Measurements from ENCODE around the gene ZNF12.
"Not testable (repeated sequence)": the region's sequence is repeated elsewhere in the genome, so short reads cannot be mapped to it uniquely, and the experiment has no call there.

ZNF12 gene

DNA sequence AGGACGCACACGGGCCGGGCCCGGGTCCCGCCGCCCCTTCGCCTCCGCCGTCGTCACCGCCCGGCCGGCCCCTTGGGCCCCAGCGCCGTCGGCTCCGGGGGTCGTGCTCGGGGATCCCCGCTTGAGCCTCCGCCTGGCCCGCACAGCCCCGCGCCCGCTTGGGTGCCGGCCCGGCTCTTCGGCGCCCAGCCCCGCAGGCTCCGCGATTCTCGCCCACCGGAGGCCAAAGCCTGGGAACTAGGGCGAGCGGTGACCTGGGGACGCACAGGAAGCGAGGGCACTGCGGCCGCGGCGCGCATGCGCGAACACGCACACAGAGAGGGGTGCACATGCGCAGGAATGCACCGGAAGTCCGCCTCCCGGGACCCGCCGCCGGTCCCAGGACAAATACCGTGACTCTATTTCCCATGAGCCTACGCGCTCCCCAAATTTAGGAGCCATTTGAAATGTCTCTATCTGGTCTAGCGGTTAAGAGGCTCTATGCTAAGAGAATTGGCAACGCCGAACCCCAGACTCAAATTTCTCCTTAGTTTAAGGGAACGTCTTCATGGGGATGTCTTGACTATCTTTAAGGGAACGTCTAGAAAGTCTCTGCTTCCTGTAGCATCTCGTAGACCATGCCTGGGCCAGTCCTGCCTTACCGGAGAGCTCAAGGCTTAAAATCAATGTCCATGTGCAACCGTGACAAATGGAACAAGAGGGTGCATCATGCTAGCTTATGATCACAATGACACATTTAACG is at the start of gene ZNF12:
Gene ZNF12 (minus strand): TSS at position 282 of the 742 bp plus-strand sequence. CDS start 1,774 bp downstream, outside the sequence.
- peak; percentile 95 for DNase-seq

GRCh38 chr7:6753964-6754363 is 47.2 kb upstream of the ZNF12 start, which contains the start of gene RSPH10B2:
Gene RSPH10B2 (plus strand): TSS chr7:6754103. CDS start chr7:6757678, 3,575 bp downstream.
- not testable (repeated sequence) for DNase-seq

DNA sequence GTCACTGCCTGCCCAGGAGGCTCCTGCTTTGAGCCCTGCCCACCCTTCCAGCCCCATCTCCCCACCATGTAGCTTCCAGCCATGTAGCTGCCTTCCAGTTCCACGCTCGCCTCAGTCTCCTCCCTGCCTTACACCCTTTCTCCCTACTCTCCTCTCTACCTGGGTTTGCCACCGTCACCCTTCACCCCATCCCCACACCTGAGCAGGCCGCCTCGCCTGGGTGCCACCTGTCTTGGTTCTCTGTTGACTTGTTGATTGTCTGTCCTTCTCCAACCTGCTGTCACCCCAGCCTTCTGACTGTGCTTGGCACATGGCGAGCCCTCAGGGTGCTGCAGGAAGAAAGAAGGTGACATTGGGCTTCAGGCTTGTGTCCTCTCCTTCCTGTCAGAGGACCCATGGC is 43.4 kb upstream of the ZNF12 start:
- not testable (repeated sequence) for DNase-seq

GRCh38 chr7:6749335-6749734 is 42.6 kb upstream of the ZNF12 start:
- not testable (repeated sequence) for DNase-seq

DNA sequence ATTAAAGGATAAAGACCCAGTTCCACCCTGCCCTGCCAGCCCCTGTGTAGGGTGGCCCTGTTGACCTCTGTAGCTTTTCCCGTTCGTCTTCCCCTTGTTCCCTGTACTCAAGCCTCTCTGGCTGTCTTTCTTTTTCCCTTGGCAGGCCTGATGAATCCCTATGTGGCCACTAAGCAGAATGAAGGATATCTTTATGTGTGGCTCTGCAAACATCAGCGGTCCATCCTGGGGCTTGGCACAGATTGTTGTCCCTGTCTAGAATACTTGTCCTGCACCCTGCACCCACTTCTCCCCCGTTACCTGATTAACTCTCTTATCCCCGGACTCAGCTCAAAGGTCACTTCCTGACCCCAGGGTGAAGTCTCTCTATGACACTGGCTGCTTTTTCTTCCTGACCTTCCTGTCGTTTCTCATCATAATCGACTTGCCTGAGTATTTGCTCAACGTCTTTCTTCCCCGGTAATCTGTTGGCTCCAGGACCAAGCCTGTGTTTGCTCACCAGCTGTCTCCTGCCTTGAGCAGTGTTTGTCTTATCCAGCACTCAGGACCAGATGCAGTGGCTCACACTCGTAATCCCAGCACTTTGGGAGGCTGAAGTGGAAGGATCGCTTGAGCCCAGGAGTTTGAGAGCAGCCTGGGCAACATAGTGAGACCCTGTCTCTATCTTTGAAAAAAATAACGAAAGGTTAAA is 37.8 kb upstream of the ZNF12 start:
- not testable (repeated sequence) for DNase-seq

DNA sequence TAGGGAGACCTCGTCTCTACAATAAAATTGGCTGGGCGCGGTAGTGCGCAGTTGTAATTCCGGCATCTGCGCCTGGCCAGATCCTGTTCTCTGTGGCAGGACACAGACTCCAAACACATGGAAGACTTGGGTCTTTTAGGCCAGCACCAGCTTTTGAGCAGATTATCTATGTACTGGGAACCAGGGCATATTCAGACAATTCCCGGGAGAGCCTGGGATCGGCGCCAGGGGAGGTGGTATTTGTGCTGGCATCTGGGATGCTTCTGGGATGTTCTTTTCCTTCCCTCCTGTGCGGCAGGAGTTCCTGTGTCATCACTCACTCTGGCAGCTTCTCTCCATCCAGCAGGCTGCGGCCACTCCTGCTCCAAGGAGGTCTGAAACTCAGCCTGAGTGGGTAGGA is 31.7 kb upstream of the ZNF12 start:
- not testable (repeated sequence) for DNase-seq

DNA sequence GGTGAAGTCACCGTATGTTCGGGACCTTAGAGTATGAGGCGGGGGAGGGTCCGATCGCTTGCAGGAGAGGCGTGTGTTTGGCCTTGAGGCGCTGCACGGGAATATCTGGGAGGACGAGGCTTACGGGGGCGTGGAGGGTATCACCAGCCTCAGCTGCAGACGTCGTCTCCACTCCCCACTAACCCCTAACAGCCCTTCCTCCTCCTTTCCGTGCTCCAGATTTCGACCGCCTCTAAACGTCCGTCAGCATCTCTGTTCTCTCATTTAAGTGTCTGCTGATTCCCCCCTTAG is 23.5 kb upstream of the ZNF12 start:
- DNase-seq: no peak

DNA sequence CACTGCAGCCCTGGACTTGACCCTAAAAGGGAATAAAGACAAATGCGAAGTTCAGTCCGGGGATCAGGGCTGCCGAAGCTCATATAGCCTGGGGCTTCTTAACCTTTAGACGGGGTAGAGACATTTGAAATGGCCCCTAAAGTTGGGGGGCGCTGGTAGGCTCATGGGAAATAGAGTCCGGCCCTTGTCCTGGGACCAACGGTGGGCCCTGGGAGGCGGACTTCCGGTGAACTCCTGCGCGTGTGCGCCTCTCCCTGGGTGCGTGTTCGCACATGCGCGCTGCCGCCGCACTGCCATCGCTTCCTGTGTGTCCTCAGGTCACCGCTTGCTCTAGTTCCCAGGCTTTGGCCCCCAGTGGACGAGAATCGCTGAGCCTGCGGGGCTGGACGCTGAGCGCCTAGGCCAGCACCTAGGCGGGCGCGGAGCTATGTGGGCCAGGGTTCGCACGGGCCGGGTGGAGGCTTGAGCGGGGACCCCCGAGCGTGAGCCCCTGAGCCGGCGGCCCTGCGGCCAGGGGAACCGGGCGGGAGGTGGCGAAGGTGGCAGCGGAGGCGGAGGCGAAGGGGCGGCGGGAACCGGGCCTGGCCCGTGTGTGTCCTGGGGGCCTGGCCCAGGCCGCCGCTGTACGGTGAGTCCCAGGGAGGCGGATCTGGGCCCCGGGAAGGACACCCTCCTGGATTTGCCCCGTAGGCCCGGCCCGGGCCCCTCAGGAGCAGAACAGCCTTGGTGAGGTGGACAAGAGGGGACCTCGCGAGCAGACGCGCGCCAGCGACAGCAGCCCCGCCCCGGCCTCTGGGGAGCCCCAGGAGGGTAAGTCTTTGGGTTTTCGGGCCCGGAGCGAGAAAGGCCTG is 23.0 kb upstream of the ZNF12 start:
- DNase-seq: peak; percentile 78

- DNase-seq: not testable (repeated sequence)
Measured at GRCh38 chr7:6728893-6729491, 22.2 kb upstream of the ZNF12 start.

- DNase-seq: no peak
Measured at GRCh38 chr7:6727663-6728062, 20.9 kb upstream of the ZNF12 start.

- not testable (repeated sequence) for DNase-seq
Measured at GRCh38 chr7:6726341-6726740, 19.6 kb upstream of the ZNF12 start.

DNA sequence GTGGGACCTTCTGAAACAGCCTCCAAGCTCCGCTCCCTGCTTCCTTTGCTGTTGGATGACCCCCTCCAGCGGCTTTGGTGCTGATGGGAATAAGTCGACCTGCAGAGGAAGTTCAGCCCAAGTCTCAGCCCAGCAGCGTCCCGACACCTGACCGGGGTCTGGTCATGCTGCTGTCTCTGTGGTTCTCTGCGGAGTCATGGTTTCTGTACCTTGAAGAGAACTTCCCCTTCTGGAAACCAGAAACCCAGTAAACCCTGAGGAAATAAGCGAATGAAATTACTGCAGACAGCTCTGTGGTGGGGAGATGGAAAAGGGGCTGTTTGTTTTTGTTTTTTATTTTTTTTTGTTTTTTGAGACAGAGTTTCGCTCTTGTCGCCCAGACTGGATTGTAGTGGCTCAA is 18.3 kb upstream of the ZNF12 start:
- no peak for DNase-seq

- DNase-seq: not testable (repeated sequence)
Measured at GRCh38 chr7:6724351-6724750, 17.6 kb upstream of the ZNF12 start.

DNA sequence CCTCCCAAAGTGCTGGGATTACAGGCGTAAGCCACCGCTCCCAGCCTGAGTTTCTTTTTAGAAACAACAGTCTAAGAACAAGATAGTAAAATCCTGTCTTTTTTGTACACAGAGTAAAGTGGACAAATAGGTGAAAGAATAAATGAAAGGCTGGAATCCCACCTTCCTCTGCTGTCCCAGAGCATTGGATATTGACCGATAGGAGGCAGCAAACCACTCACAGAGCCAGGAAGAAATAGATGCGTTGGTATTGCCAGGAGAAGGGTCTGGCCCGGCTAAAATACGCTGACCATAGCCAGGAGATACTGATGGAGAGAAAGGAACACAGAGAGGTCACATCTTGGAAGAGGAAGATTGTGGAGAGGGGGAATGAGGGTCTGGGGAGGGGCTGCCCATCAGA is 11.4 kb upstream of the ZNF12 start:
- DNase-seq: no peak

- not testable (repeated sequence) for DNase-seq
Measured at GRCh38 chr7:6715898-6716297, 9.2 kb upstream of the ZNF12 start.

- no peak for DNase-seq
Measured at GRCh38 chr7:6714360-6714759, 7.6 kb upstream of the ZNF12 start.

GRCh38 chr7:6709808-6710207 is 3.1 kb upstream of the ZNF12 start:
- DNase-seq: no peak

GRCh38 chr7:6708304-6708703 is 1.6 kb upstream of the ZNF12 start:
- DNase-seq: no peak

- DNase-seq: no peak
Measured at GRCh38 chr7:6705959-6706665, 635 bp downstream of the ZNF12 start.

- no peak for DNase-seq
Measured at GRCh38 chr7:6701860-6702259, 4.9 kb downstream of the ZNF12 start.

DNA sequence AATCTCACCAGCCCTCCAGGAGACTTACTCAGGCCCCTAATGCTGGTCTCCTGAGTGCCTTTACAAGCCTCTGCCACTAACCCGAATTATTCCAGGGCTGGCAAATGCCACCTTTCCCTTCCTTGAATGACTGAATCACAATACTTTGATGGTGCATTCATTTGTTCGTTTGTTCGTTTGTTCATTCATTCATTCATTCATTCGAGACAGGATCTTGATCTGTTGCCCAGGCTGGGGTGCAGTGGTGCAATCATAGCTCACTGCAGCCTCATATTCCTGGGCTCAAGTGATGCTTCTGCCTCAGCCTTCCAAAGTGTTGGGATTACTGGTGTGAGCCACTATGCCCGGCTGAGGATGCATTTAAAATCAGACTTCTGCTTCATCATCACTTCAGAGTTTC is 6.0 kb downstream of the ZNF12 start:
- DNase-seq: no peak

GRCh38 chr7:6691609-6692106 is 15.1 kb downstream of the ZNF12 start:
- no peak for DNase-seq
